Measurements from ENCODE around the gene GLMP.

DNA sequence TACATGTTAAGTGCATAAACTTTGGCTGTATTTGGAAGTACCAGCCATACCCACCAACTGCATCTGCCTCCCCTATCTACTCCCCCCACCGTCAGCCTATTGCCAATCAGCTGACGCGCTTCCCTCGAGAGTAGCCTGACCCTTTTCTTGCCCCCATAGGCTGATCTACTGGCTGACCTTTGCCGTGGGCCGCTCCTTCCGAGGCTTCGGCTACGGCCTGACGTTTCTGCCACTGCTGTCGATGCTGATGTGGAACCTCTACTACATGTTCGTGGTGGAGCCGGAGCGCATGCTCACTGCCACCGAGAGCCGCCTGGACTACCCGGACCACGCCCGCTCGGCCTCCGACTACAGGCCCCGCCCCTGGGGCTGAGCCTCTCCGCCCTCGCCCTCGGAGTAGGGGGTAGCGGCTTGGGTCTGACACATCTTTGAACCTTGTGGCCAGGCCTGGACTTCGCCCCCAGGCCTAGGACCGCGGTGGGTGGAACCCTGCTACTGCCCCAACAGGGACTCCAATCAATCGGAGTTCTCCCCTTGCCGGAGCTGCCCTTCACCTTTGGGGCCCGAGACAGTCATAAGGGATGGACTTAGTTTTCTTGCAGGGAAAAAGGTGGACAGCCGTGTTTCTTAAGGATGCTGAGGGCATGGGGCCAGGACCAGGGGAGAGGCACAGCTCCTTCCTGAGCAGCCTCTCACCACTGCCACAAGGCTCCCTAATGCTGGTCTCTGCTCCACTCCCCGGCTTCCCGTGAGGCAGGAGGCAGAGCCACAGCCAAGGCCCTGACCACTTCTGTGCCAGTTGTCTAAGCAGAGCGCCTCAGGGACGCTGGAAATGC is 4.0 kb downstream of the GLMP start:
- no peak for TF ChIP-seq SUZ12 (IDR thresholded peaks at IDR 0.05; ENCODE audit: extremely low read depth, insufficient read depth, insufficient read length)
- no peak for TF ChIP-seq ZNF274 (IDR thresholded peaks at IDR 0.05; ENCODE audit: low read depth, low read length)

All from NT2/D1 (cell line).